HG02943 (cell line): ENCODE measurements around the gene FNDC4.

Source experiments
- ATAC-seq: cut with Tn5 transposase; IDR thresholded peaks from one replicate; pipeline ENCODE4 v1.9.1; 2021; ENCODE audit warnings: mild to moderate bottlenecking, low read depth, moderate library complexity; ENCODE audit not compliant: unreplicated experiment

Gene FNDC4

GRCh38 chr2:27494284-27494943 is 586 bp downstream of the FNDC4 start:
- no peak for ATAC-seq

GRCh38 chr2:27493948-27494283 is 1.1 kb downstream of the FNDC4 start:
- no peak for ATAC-seq

GRCh38 chr2:27492557-27492956 is 2.4 kb downstream of the FNDC4 start:
- no peak for ATAC-seq

GRCh38 chr2:27489498-27490397 is 5.3 kb downstream of the FNDC4 start, which contains the start of gene IFT172:
Gene IFT172 (minus strand): TSS chr2:27489743. CDS start chr2:27489653, 90 bp downstream.
- ATAC-seq: peak; percentile 88

- no peak for ATAC-seq
These were observed 5.9 kb downstream of the FNDC4 start for GRCh38 chr2:27489118-27489497.

- ATAC-seq: no peak
These were observed 9.5 kb downstream of the FNDC4 start for GRCh38 chr2:27485496-27485895.

- ATAC-seq: no peak
These were observed 23.0 kb downstream of the FNDC4 start for GRCh38 chr2:27471961-27472360.

GRCh38 chr2:27464443-27464842 is 30.6 kb downstream of the FNDC4 start:
- ATAC-seq: no peak

- ATAC-seq: no peak
These were observed 33.9 kb downstream of the FNDC4 start for GRCh38 chr2:27461118-27461517.

GRCh38 chr2:27453968-27454367 is 41.0 kb downstream of the FNDC4 start:
- no peak for ATAC-seq

GRCh38 chr2:27451095-27451494 is 43.9 kb downstream of the FNDC4 start:
- no peak for ATAC-seq

- no peak for ATAC-seq
These were observed 46.6 kb downstream of the FNDC4 start for GRCh38 chr2:27448381-27448780.

GRCh38 chr2:27446057-27446456 is 48.9 kb downstream of the FNDC4 start:
- ATAC-seq: no peak

GRCh38 chr2:27445615-27446014 is 49.4 kb downstream of the FNDC4 start:
- no peak for ATAC-seq

GRCh38 chr2:27445155-27445554 is 49.8 kb downstream of the FNDC4 start:
- ATAC-seq: no peak

GRCh38 chr2:27442920-27443282 is 52.1 kb downstream of the FNDC4 start:
- no peak for ATAC-seq

GRCh38 chr2:27441958-27442919 is 52.8 kb downstream of the FNDC4 start, which contains the start of gene KRTCAP3:
Gene KRTCAP3 (plus strand): TSS chr2:27442381. CDS start chr2:27442413, 32 bp downstream.
- ATAC-seq: no peak
